Memory B cell (primary cell): Measurements from ENCODE around the gene C1orf21.
"Not testable (repeated sequence)": the region's sequence is repeated elsewhere in the genome, so short reads cannot be mapped to it uniquely, and the experiment has no call there.

Experiments used
- ATAC-seq: fragments of 150-1000 bp; cut with Tn5 transposase; 2 replicates; pipeline ENCODE4 v1.10.0; 2021; ENCODE audit warnings: low read depth, mild to moderate bottlenecking, moderate library complexity
- DNase-seq, 2 donors: peaks; one replicate each; pipeline ENCODE4 v3.0.0; 2022; ENCODE audit warnings: low spot score in 2 of 2
- H3K27ac Mint-ChIP-seq: one replicate; pipeline ENCODE4 v1.8.0; 2022; ENCODE audit warnings: mild to moderate bottlenecking, moderate library complexity, mixed read lengths
- H3K27me3 Mint-ChIP-seq: one replicate; pipeline ENCODE4 v1.8.0; 2022; ENCODE audit warnings: mixed read lengths
- H3K36me3 Mint-ChIP-seq: one replicate; pipeline ENCODE4 v1.8.0; 2022; ENCODE audit warnings: mild to moderate bottlenecking, mixed read lengths
- H3K4me1 Mint-ChIP-seq: one replicate; pipeline ENCODE4 v1.8.0; 2022; ENCODE audit warnings: mixed read lengths
- H3K4me3 Mint-ChIP-seq: one replicate; pipeline ENCODE4 v1.8.0; 2022; ENCODE audit warnings: mild to moderate bottlenecking, moderate library complexity, mixed read lengths
- H3K9me3 Mint-ChIP-seq: one replicate; pipeline ENCODE4 v1.8.0; 2022; ENCODE audit warnings: mixed read lengths

The C1orf21 gene

GRCh38 chr1:184606786-184607185 is 220.0 kb downstream of the C1orf21 start:
- Mint-ChIP-seq H3K9me3 (no peaks in the 10 kb centered on the region), H3K4me1 (no peaks in the 10 kb centered on the region), H3K36me3 (no peaks in the 10 kb centered on the region), H3K4me3 (no peak overlapping the region), H3K27me3 (peaks cover 4% of the 10 kb centered on the region), H3K27ac (no peak overlapping the region)
- no peak for DNase-seq
- ATAC-seq: no peak

GRCh38 chr1:184608581-184608980 is 221.8 kb downstream of the C1orf21 start:
- H3K9me3 Mint-ChIP-seq: no peaks in the 10 kb centered on the region
- DNase-seq (no peak), ATAC-seq (no peak)
- H3K36me3 Mint-ChIP-seq: no peaks in the 10 kb centered on the region
- H3K4me3 Mint-ChIP-seq: no peak overlapping the region
- H3K27ac Mint-ChIP-seq: no peak overlapping the region
- no peaks in the 10 kb centered on the region for H3K4me1 Mint-ChIP-seq
- H3K27me3 Mint-ChIP-seq: peaks cover 4% of the 10 kb centered on the region

GRCh38 chr1:184608990-184609389 is 222.2 kb downstream of the C1orf21 start:
- no peak overlapping the region for H3K27ac Mint-ChIP-seq
- no peaks in the 10 kb centered on the region for H3K9me3 Mint-ChIP-seq
- ATAC-seq: no peak
- H3K4me1 Mint-ChIP-seq: no peaks in the 10 kb centered on the region
- H3K4me3 Mint-ChIP-seq: no peak overlapping the region
- DNase-seq: no peak
- no peaks in the 10 kb centered on the region for H3K36me3 Mint-ChIP-seq
- H3K27me3 Mint-ChIP-seq: peaks cover 4% of the 10 kb centered on the region

GRCh38 chr1:184610876-184611595 is 224.2 kb downstream of the C1orf21 start:
- no peaks in the 10 kb centered on the region for H3K4me1 Mint-ChIP-seq
- H3K36me3 Mint-ChIP-seq: no peaks in the 10 kb centered on the region

GRCh38 chr1:184612229-184612628 is 225.4 kb downstream of the C1orf21 start:
- DNase-seq, H3K4me1 Mint-ChIP-seq, H3K36me3 Mint-ChIP-seq, H3K27ac Mint-ChIP-seq, H3K9me3 Mint-ChIP-seq, ATAC-seq, H3K4me3 Mint-ChIP-seq, H3K27me3 Mint-ChIP-seq: not testable (repeated sequence)

More at GRCh38 chr1:184610876-184611595, 224.2 kb downstream of the C1orf21 start:
- Mint-ChIP-seq H3K9me3 (no peaks in the 10 kb centered on the region), H3K4me3 (no peak overlapping the region), H3K27ac (no peak overlapping the region), H3K27me3 (peaks cover 1% of the 10 kb centered on the region)
- ATAC-seq (no peak), DNase-seq (no peak)

GRCh38 chr1:184614667-184615066 is 227.8 kb downstream of the C1orf21 start:
- H3K9me3 Mint-ChIP-seq: no peaks in the 10 kb centered on the region
- no peaks in the 10 kb centered on the region for H3K4me1 Mint-ChIP-seq
- H3K27me3 Mint-ChIP-seq: peaks cover 3% of the 10 kb centered on the region
- ATAC-seq (no peak), DNase-seq (no peak)
- no peaks in the 10 kb centered on the region for H3K36me3 Mint-ChIP-seq
- H3K4me3 Mint-ChIP-seq: no peak overlapping the region
- H3K27ac Mint-ChIP-seq: no peak overlapping the region

- Mint-ChIP-seq H3K9me3 (no peaks in the 10 kb centered on the region), H3K27me3 (peaks cover 3% of the 10 kb centered on the region), H3K4me3 (no peak overlapping the region), H3K36me3 (no peaks in the 10 kb centered on the region), H3K4me1 (no peaks in the 10 kb centered on the region), H3K27ac (no peak overlapping the region)
- DNase-seq (no peak), ATAC-seq (no peak)
These were observed 228.5 kb downstream of the C1orf21 start for GRCh38 chr1:184615301-184615700.

GRCh38 chr1:184616504-184616903 is 229.7 kb downstream of the C1orf21 start:
- Mint-ChIP-seq H3K4me1 (no peaks in the 10 kb centered on the region), H3K27ac (no peak overlapping the region), H3K4me3 (no peak overlapping the region), H3K27me3 (peaks cover 2% of the 10 kb centered on the region), H3K9me3 (no peaks in the 10 kb centered on the region), H3K36me3 (no peaks in the 10 kb centered on the region)
- ATAC-seq (no peak), DNase-seq (no peak)

GRCh38 chr1:184617433-184618029 is 230.7 kb downstream of the C1orf21 start:
- no peak for DNase-seq
- no peak for ATAC-seq
- H3K36me3 Mint-ChIP-seq: no peaks in the 10 kb centered on the region
- no peaks in the 10 kb centered on the region for H3K9me3 Mint-ChIP-seq
- peaks cover 4% of the 10 kb centered on the region for H3K27me3 Mint-ChIP-seq
- H3K4me1 Mint-ChIP-seq: no peaks in the 10 kb centered on the region
- no peak overlapping the region for H3K27ac Mint-ChIP-seq
- no peak overlapping the region for H3K4me3 Mint-ChIP-seq

GRCh38 chr1:184618851-184619250 is 232.0 kb downstream of the C1orf21 start:
- peaks cover 5% of the 10 kb centered on the region for H3K27me3 Mint-ChIP-seq
- no peak overlapping the region for H3K4me3 Mint-ChIP-seq
- H3K27ac Mint-ChIP-seq: no peak overlapping the region
- H3K4me1 Mint-ChIP-seq: no peaks in the 10 kb centered on the region
- DNase-seq (no peak), ATAC-seq (no peak)
- H3K36me3 Mint-ChIP-seq: no peaks in the 10 kb centered on the region
- H3K9me3 Mint-ChIP-seq: no peaks in the 10 kb centered on the region

GRCh38 chr1:184620469-184620868 is 233.6 kb downstream of the C1orf21 start:
- no peaks in the 10 kb centered on the region for H3K9me3 Mint-ChIP-seq
- no peaks in the 10 kb centered on the region for H3K36me3 Mint-ChIP-seq
- no peak for ATAC-seq

GRCh38 chr1:184621260-184621659 is 234.4 kb downstream of the C1orf21 start:
- DNase-seq (no peak), ATAC-seq (no peak)
- Mint-ChIP-seq H3K9me3 (no peaks in the 10 kb centered on the region), H3K27me3 (peaks cover 6% of the 10 kb centered on the region), H3K4me1 (no peaks in the 10 kb centered on the region), H3K36me3 (no peaks in the 10 kb centered on the region), H3K27ac (no peak overlapping the region), H3K4me3 (no peak overlapping the region)

More at GRCh38 chr1:184620469-184620868, 233.6 kb downstream of the C1orf21 start:
- DNase-seq: no peak
- Mint-ChIP-seq H3K27ac (no peak overlapping the region), H3K27me3 (peaks cover 5% of the 10 kb centered on the region), H3K4me1 (no peaks in the 10 kb centered on the region), H3K4me3 (no peak overlapping the region)

GRCh38 chr1:184622136-184622823 is 235.5 kb downstream of the C1orf21 start:
- Mint-ChIP-seq H3K4me3 (no peak overlapping the region), H3K27me3 (peaks cover 7% of the 10 kb centered on the region), H3K9me3 (no peaks in the 10 kb centered on the region), H3K36me3 (no peaks in the 10 kb centered on the region), H3K27ac (no peak overlapping the region), H3K4me1 (no peaks in the 10 kb centered on the region)
- DNase-seq (no peak), ATAC-seq (no peak)

GRCh38 chr1:184623404-184623803 is 236.6 kb downstream of the C1orf21 start:
- no peak overlapping the region for H3K27ac Mint-ChIP-seq
- peaks cover 6% of the 10 kb centered on the region for H3K27me3 Mint-ChIP-seq
- H3K9me3 Mint-ChIP-seq: no peaks in the 10 kb centered on the region
- H3K36me3 Mint-ChIP-seq: no peaks in the 10 kb centered on the region
- H3K4me3 Mint-ChIP-seq: no peak overlapping the region
- DNase-seq: no peak
- ATAC-seq: no peak
- no peaks in the 10 kb centered on the region for H3K4me1 Mint-ChIP-seq
